GM12872 (cell line): ENCODE measurements around the gene SIRT7.

Experiments used
- TF ChIP-seq, protein P1 (sequence below): IDR thresholded peaks from 3 replicates; pipeline ENCODE4 v1.5.1; 2011; ENCODE audit warnings: low read depth, mild to moderate bottlenecking, low read length, moderate library complexity; ENCODE audit not compliant: insufficient read depth

Gene SIRT7

DNA sequence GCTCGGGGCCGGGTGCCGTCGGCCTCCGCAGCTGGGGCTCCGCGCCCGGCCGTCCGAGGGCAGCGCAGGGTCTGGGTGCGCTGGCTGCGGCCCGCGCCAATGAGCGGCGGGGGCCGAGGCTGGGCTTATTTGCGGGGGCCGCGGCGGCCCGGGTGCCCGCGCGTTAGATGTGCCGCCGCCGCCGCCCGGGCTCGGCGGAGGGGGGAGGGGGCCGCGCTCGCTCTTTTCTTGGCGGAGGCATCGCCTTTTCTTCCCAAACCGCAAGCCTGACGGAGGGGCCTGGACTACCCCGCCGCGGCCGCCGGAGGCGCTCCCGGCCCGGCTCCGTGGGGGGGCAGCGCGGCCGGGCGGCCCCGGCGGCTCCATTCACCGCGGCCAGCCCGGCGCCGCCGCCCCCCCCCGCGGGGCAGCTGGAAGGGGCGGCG lies 43.1 kb upstream of the SIRT7 start, which contains the start of gene NOTUM:
Gene NOTUM, minus strand, starts transcription at position 101 of the 425 bp plus-strand sequence. CDS start 278 bp downstream, outside the sequence.
- TF ChIP-seq, protein P1, sequence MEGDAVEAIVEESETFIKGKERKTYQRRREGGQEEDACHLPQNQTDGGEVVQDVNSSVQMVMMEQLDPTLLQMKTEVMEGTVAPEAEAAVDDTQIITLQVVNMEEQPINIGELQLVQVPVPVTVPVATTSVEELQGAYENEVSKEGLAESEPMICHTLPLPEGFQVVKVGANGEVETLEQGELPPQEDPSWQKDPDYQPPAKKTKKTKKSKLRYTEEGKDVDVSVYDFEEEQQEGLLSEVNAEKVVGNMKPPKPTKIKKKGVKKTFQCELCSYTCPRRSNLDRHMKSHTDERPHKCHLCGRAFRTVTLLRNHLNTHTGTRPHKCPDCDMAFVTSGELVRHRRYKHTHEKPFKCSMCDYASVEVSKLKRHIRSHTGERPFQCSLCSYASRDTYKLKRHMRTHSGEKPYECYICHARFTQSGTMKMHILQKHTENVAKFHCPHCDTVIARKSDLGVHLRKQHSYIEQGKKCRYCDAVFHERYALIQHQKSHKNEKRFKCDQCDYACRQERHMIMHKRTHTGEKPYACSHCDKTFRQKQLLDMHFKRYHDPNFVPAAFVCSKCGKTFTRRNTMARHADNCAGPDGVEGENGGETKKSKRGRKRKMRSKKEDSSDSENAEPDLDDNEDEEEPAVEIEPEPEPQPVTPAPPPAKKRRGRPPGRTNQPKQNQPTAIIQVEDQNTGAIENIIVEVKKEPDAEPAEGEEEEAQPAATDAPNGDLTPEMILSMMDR, result 0 out of 3 replicates have a peak, but pooled peaks have one; percentile 16

DNA sequence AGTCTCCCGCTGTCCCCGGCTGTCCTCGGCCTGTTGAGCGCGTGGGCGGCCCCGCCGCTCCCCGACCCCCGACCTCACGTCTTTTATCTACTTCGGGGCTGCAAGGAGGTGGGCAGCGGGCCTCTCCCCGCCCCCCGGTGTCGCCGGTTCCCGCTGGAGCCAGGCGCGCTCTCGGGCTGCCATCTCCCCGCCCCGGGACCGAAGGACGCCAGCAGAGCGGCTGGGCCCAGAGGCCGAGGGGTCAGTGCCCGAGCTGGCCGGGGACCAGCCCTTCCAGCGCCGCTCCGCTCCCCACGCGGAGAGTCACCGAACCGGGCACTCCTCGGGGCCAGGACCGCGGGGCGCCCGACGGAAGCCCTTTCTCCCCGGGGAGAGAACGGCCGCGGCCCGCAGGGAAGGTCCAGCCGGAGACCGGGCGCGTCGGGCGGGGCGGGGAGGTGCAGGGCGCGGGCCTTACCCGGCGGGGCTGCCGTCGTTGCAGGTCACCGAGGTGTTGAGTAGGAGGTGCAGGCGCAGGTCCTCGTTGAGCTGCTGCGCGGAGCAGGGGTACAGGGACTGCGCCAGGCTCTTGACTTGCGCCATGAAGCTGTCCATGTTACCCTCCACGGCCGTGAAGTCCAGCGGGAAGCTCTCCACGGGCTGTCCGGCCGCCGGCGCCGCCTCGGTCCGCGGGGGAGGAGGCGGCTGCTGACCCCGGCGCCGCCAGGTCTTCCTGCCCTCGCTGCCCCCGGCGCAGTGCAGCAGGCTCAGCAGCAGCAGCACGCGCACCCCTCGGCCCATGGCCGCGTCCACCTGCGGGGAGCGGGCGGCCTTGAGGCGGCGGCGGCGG lies 42.4 kb upstream of the SIRT7 start:
- TF ChIP-seq, protein P1, result no peak

DNA sequence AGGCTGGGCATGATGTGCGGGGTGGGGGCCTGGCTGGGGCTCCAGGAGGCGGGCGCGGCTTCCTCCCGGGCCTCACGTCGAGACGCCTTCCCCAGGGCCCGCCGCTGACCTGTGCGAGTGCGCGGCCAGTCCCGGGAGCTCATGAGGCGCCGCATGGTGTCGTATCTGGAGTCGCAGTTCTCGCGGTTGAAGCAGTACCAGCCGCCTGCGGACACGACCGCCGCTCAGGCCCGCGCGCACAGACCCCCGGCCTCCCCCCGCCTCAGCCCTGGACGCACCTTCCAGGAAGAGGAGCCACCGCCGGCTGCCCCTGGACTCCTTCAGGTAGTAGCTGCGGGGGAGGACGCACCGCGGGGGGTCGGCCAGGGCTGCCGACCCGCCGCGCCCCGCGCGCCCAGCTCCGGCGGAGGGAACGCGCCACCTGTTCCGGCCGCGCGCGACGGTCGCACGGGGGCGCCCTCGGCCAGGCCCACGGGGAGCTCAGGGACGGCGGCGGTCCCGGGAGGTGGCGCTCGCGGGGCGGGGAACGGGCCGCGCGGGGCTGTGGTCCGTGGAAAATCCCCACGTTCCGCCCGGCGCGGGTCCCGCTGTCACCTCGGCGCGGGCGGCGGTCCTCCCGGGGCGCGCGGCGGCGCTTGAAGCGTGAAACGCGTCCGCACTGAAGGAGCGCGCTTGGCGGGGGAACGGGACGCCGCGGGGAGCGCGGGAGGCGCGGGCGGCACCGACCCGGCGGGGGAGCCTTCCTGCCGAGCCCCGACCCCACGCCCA lies 41.6 kb upstream of the SIRT7 start:
- TF ChIP-seq, protein P1, result peak; percentile 71

DNA sequence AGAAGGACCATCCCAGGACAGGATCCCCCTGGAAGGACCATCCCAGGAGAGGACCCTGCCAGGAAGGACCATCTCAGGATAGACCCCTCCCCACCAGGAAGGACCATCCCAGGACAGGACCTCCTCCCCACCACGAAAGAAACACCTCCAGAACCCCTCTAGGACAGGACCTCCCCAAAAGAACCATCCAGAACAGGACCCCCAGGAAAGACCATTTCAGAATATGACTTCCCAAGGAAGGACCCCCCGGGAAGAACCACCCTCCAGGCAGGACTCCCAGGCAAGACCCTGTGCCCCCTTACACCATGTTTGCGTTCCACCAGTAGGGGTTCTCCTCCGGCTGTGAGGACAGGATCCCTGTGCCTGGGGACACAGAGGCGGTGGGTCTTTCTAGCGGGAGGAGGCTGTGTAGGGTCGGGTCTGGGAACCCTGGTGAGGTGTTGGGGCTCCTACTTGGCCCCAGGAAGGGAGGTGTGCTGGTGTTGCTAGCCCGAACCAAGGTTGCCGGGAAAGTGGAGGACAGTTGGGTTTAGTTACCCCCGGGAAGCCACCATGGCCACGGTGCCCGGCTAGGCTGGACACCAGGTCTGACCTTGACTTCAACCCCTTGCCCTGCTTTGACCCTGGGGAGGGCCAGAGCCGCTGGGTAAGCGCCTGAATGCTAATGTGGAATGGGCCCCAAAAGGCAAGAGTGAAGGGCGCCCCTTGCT lies 40.8 kb upstream of the SIRT7 start:
- TF ChIP-seq, protein P1, result no peak

DNA sequence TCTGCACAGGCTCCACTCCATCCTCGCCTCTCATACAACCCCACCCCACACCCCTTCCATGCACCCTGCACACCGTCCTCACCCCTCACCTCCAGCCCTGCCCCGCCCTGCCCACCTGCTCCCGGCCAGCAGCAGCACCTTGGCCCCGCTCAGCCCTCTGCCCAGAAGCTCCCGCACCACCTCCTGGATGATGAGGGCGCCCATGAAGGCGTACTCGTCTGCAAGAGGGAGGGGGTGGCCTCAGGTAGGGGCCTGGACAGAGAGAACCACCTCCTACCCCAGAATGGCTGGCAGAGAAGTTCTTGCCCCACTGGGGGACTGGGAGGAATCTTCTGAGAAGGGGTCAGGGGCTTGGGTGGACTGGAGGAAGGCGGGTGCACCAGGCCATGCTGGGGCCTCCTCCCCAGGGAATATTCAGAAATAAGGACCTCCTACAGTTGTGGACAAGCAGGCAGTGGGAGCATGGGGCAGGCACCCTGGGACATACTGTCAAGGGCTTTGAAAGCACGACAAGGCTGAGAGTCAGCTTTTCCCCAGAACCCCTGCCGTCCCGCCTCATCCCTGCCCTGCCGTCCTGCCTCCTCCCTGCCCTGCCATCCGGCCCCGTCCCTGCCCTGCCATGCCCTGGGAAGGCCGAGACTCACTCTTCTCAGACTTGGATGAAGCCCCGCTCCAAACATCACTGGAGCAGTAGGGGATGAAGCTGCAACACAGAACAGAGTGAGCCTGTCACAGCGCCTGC lies 39.9 kb upstream of the SIRT7 start:
- TF ChIP-seq, protein P1, result no peak

DNA sequence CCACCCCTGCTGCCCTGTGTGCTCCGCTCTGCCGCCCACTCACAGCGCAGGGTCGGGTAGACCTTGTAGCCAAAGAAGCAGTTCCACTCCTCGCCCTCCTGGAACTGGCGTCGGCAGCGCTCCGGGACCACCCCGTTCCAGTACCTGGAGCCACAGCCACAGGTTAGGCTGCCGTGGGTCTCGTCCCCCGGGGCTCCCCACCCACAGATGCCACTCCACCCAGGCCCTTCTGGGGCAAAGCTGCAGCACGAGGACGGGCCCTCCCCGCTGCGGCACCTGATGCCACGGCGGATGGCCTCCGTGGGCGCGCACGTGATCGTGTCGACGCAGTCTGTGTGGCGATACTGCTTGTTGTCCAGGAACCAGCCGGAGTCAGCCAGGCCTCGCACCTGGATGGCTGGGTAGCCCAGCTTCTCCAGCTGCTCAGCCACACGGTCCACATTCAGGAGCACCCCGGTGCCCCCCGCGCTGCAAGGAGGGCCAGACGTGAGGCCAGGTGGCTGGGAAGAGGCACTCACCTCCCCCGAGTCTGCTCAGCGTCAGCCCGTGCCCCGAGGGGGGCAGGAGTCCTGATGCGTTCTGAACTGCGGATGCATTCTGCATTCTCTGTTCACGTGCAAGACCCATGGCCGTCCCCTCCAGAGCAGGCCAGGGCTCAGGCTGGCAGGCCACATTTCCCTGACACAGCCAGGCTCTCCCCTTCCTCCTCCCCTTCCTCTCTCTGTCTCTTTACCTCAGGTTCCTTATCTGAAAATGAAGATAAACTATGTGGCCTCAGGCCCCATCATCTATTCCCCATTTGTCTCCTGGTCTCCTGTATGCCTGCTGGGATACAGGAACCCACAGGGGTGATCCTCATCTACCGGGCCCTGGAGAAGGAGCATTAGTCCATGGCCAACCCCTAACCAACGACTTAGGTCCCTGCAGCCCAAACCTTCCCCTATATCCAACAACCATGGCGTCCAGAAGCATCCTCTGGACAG lies 38.9 kb upstream of the SIRT7 start:
- TF ChIP-seq, protein P1, result no peak
